ENCODE measurements around the gene LHX4. TPM values are rescaled to one million over a fixed set of nuclear protein-coding genes. Genes with fewer than 3 reads are reported as not detected.

Gene LHX4
- total and polyA plus RNA-seq, 2 of the 13 experiments (the other 11 are each of a cell fraction or from before 2014, with no cell fraction given) = 0.03 to 0.07 TPM

GRCh38 chr1:180188091-180188506, 42.0 kb upstream of the LHX4 start:
- Histone ChIP-seq H3K4me2 (ENCODE audit: low read depth, low read length) (no peak overlapping the region), H3K4me1 (ENCODE audit: insufficient read depth, low read length) (no peaks in the 10 kb centered on the region), H2AFZ (ENCODE audit: low read length) (no peak overlapping the region), H3K79me2 (ENCODE audit: insufficient read depth, low read length) (no peaks in the 10 kb centered on the region), H3K4me3 (replicated peaks in 1 of 3; ENCODE audit: insufficient read depth in 1 of 3, low read depth in 2 of 3, low read length in 3 of 3) (no peak overlapping the region), H3K27me3 (ENCODE audit: control insufficient read depth in 1 of 2, insufficient read depth in 2 of 2, low read length in 2 of 2) (no peaks in the 10 kb centered on the region), H4K20me1 (ENCODE audit: insufficient read depth, low read length) (no peaks in the 10 kb centered on the region), H3K9me3 (ENCODE audit: low read length) (no peaks in the 10 kb centered on the region), H3K36me3 (replicated peaks in 1 of 2; ENCODE audit: control insufficient read depth in 1 of 2, insufficient read depth in 2 of 2, low read length in 2 of 2) (no peaks in the 10 kb centered on the region), H3K27ac (ENCODE audit: extremely low read length, insufficient read depth, low read length) (no peak overlapping the region), H3K9ac (ENCODE audit: insufficient read depth, low read depth, low read length) (no peak overlapping the region)
- DNase-seq (ENCODE audit: low spot score) (peak; percentile 41), FAIRE-seq (peak; percentile 55), ATAC-seq (peak; percentile 93)
- intact Hi-C loops (cut with micrococcal nuclease; ENCODE audit: unreplicated experiment) = loop anchor here (1.0 to 10.0 kb wide), 3 partner anchors 57 to 290 kb away; no protein-coding TSS in a partner anchor
- in situ Hi-C loops (cut with HindIII; ENCODE audit: extremely low pct_ligation_motif_present, low pct_unique_long_range_greater_than_20kb) = loop anchor here (5.0 to 10.0 kb wide), 3 partner anchors 77 to 299 kb away; no protein-coding TSS in a partner anchor
- ChIA-PET CTCF (ENCODE audit: low intra/inter-chr PET ratio, low total read pairs) (interaction anchor here (1.6 to 3.3 kb wide), 3 partner anchors 228 to 294 kb away, joined by 8 to 24 read pairs (median 9); no protein-coding TSS in a partner anchor), POLR2A (no interaction called here)
- BruUV-seq (replicated peaks) = no TSS peak
- 5% methylated on average over 3 of the region's 8 CpGs for WGBS (ENCODE audit: low lambda C conversion rate)
- TF ChIP-seq STAG1 (CRISPR knock-in tag; IDR thresholded peaks at IDR 0.05) = peak; percentile 96
- peak; percentile 82 for TF ChIP-seq RAD21 (CRISPR knock-in tag; IDR thresholded peaks at IDR 0.05)
- no peak for TF ChIP-seq SPEN (CRISPR knock-in tag; IDR thresholded peaks at IDR 0.05; ENCODE audit: low read depth)
- no peak for TF ChIP-seq SKI (IDR thresholded peaks at IDR 0.05; ENCODE audit: partially characterized antibody)
- TF ChIP-seq ZNF687 (CRISPR knock-in tag; IDR thresholded peaks at IDR 0.05) = peak; percentile 34
- TF ChIP-seq TCF7 (IDR thresholded peaks at IDR 0.05; ENCODE audit: low read depth) = no peak
- TF ChIP-seq HDAC2 (CRISPR knock-in tag; IDR thresholded peaks at IDR 0.05) = no peak
- TF ChIP-seq, protein P1, sequence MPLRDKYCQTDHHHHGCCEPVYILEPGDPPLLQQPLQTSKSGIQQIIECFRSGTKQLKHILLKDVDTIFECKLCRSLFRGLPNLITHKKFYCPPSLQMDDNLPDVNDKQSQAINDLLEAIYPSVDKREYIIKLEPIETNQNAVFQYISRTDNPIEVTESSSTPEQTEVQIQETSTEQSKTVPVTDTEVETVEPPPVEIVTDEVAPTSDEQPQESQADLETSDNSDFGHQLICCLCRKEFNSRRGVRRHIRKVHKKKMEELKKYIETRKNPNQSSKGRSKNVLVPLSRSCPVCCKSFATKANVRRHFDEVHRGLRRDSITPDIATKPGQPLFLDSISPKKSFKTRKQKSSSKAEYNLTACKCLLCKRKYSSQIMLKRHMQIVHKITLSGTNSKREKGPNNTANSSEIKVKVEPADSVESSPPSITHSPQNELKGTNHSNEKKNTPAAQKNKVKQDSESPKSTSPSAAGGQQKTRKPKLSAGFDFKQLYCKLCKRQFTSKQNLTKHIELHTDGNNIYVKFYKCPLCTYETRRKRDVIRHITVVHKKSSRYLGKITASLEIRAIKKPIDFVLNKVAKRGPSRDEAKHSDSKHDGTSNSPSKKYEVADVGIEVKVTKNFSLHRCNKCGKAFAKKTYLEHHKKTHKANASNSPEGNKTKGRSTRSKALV (CRISPR knock-in tag; IDR thresholded peaks at IDR 0.05) = 0 out of 2 replicates have a peak, but pooled peaks have one; percentile 30
- no peak for TF ChIP-seq FOSL2 (CRISPR knock-in tag; IDR thresholded peaks at IDR 0.05)
- peak; percentile 57 for TF ChIP-seq SMC3 (IDR thresholded peaks at IDR 0.05; ENCODE audit: low read length)
- TF ChIP-seq PCBP1 (IDR thresholded peaks at IDR 0.05; ENCODE audit: borderline replicate concordance, low read depth, low read length) = no peak
- TF ChIP-seq, protein P2, sequence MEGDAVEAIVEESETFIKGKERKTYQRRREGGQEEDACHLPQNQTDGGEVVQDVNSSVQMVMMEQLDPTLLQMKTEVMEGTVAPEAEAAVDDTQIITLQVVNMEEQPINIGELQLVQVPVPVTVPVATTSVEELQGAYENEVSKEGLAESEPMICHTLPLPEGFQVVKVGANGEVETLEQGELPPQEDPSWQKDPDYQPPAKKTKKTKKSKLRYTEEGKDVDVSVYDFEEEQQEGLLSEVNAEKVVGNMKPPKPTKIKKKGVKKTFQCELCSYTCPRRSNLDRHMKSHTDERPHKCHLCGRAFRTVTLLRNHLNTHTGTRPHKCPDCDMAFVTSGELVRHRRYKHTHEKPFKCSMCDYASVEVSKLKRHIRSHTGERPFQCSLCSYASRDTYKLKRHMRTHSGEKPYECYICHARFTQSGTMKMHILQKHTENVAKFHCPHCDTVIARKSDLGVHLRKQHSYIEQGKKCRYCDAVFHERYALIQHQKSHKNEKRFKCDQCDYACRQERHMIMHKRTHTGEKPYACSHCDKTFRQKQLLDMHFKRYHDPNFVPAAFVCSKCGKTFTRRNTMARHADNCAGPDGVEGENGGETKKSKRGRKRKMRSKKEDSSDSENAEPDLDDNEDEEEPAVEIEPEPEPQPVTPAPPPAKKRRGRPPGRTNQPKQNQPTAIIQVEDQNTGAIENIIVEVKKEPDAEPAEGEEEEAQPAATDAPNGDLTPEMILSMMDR (CRISPR knock-in tag; IDR thresholded peaks at IDR 0.05) = peak; percentile 96
- TF ChIP-seq, protein P3, sequence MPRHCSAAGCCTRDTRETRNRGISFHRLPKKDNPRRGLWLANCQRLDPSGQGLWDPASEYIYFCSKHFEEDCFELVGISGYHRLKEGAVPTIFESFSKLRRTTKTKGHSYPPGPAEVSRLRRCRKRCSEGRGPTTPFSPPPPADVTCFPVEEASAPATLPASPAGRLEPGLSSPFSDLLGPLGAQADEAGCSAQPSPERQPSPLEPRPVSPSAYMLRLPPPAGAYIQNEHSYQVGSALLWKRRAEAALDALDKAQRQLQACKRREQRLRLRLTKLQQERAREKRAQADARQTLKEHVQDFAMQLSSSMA (CRISPR knock-in tag; IDR thresholded peaks at IDR 0.05) = 0 out of 2 replicates have a peak, but pooled peaks have one; percentile 34
- TF ChIP-seq ZBTB2 (CRISPR knock-in tag; IDR thresholded peaks at IDR 0.05; ENCODE audit: low read depth) = no peak
- peak; percentile 20; the same call in 1 of the 2 replicates for TF ChIP-seq NFKB2 (CRISPR knock-in tag; IDR thresholded peaks at IDR 0.05; ENCODE audit: borderline replicate concordance)
